ENCODE measurements around the gene AXIN1. TPM values are rescaled to one million over a fixed set of nuclear protein-coding genes. Genes with fewer than 3 reads are reported as not detected.

Gene AXIN1
- total RNA-seq, 1 experiment from 2014 or later = 43.7 TPM

- DNase-seq (ENCODE audit: unreplicated experiment) = no peak
- no peaks in the 10 kb centered on the region for H3K4me1 Mint-ChIP-seq (ENCODE audit: insufficient read depth, unreplicated experiment)
- intact Hi-C loops (cut with micrococcal nuclease) = no loop called here
- H3K9me3 Mint-ChIP-seq (ENCODE audit: unreplicated experiment) = no peaks in the 10 kb centered on the region
- POLR2A ChIA-PET = no interaction called here
- BruUV-seq (replicated peaks) = no TSS peak
- no peak overlapping the region for H3K27ac Mint-ChIP-seq (ENCODE audit: low read depth, unreplicated experiment)
- CTCF ChIA-PET = interaction anchor here (0.7 kb wide), 1 partner anchor 48 kb away, joined by 3 read pairs; no protein-coding TSS in a partner anchor
- TF ChIP-seq CTCF (IDR thresholded peaks at IDR 0.05; ENCODE audit: unreplicated experiment) = no peak
- H3K27me3 Mint-ChIP-seq (ENCODE audit: insufficient read depth, unreplicated experiment) = no peaks in the 10 kb centered on the region
- H3K4me3 Mint-ChIP-seq (ENCODE audit: unreplicated experiment) = no peak overlapping the region
- peaks cover 19% of the 10 kb centered on the region for H3K36me3 Mint-ChIP-seq (ENCODE audit: insufficient read depth, unreplicated experiment)
Measured at GRCh38 chr16:314795-315299, 37.7 kb downstream of the AXIN1 start.

GRCh38 chr16:314351-314750 lies 38.2 kb downstream of the AXIN1 start:
- H3K4me1 Mint-ChIP-seq (ENCODE audit: insufficient read depth, unreplicated experiment) = no peaks in the 10 kb centered on the region
- no peak for DNase-seq (ENCODE audit: unreplicated experiment)
- no TSS peak for BruUV-seq (replicated peaks)
- TF ChIP-seq CTCF (IDR thresholded peaks at IDR 0.05; ENCODE audit: unreplicated experiment) = no peak
- H3K27ac Mint-ChIP-seq (ENCODE audit: low read depth, unreplicated experiment) = no peak overlapping the region
- H3K9me3 Mint-ChIP-seq (ENCODE audit: unreplicated experiment) = no peaks in the 10 kb centered on the region
- CTCF ChIA-PET = no interaction called here
- no peak overlapping the region for H3K4me3 Mint-ChIP-seq (ENCODE audit: unreplicated experiment)
- no peaks in the 10 kb centered on the region for H3K27me3 Mint-ChIP-seq (ENCODE audit: insufficient read depth, unreplicated experiment)
- POLR2A ChIA-PET = no interaction called here
- intact Hi-C loops (cut with micrococcal nuclease) = no loop called here
- H3K36me3 Mint-ChIP-seq (ENCODE audit: insufficient read depth, unreplicated experiment) = peaks cover 19% of the 10 kb centered on the region

GRCh38 chr16:311725-312124 lies 40.8 kb downstream of the AXIN1 start:
- ChIA-PET CTCF (no interaction called here), POLR2A (interaction anchor here (0.7 kb wide), 2 partner anchors 21 to 1842 kb away, joined by 3 to 6 read pairs; no protein-coding TSS in a partner anchor)
- H3K9me3 Mint-ChIP-seq (ENCODE audit: unreplicated experiment) = no peaks in the 10 kb centered on the region
- intact Hi-C loops (cut with micrococcal nuclease) = no loop called here
- no peak for DNase-seq (ENCODE audit: unreplicated experiment)
- no peak overlapping the region for H3K27ac Mint-ChIP-seq (ENCODE audit: low read depth, unreplicated experiment)
- H3K4me1 Mint-ChIP-seq (ENCODE audit: insufficient read depth, unreplicated experiment) = no peaks in the 10 kb centered on the region
- no peak overlapping the region for H3K4me3 Mint-ChIP-seq (ENCODE audit: unreplicated experiment)
- no peaks in the 10 kb centered on the region for H3K27me3 Mint-ChIP-seq (ENCODE audit: insufficient read depth, unreplicated experiment)
- no TSS peak for BruUV-seq (replicated peaks)
- no peak for TF ChIP-seq CTCF (IDR thresholded peaks at IDR 0.05; ENCODE audit: unreplicated experiment)
- H3K36me3 Mint-ChIP-seq (ENCODE audit: insufficient read depth, unreplicated experiment) = peaks cover 12% of the 10 kb centered on the region

GRCh38 chr16:309476-309875 lies 43.0 kb downstream of the AXIN1 start:
- Mint-ChIP-seq H3K36me3 (ENCODE audit: insufficient read depth, unreplicated experiment) (peaks cover 17% of the 10 kb centered on the region), H3K9me3 (ENCODE audit: unreplicated experiment) (no peaks in the 10 kb centered on the region), H3K4me1 (ENCODE audit: insufficient read depth, unreplicated experiment) (no peaks in the 10 kb centered on the region), H3K27ac (ENCODE audit: low read depth, unreplicated experiment) (no peak overlapping the region), H3K4me3 (ENCODE audit: unreplicated experiment) (no peak overlapping the region), H3K27me3 (ENCODE audit: insufficient read depth, unreplicated experiment) (no peaks in the 10 kb centered on the region)
- ChIA-PET CTCF (no interaction called here), POLR2A (no interaction called here)
- TF ChIP-seq CTCF (IDR thresholded peaks at IDR 0.05; ENCODE audit: unreplicated experiment) = no peak
- intact Hi-C loops (cut with micrococcal nuclease) = no loop called here
- BruUV-seq (replicated peaks) = no TSS peak
- DNase-seq (ENCODE audit: unreplicated experiment) = no peak
